IPS DF 4.7 (cell line): ENCODE data around the gene MRPL33.
"Not testable (repeated sequence)": the region's sequence is repeated elsewhere in the genome, so short reads cannot be mapped to it uniquely, and the experiment has no call there.

Source experiments
- DNase-seq: peaks from one replicate; pipeline ENCODE4 v3.0.0-alpha.2; 2013; ENCODE audit warnings: low spot score; ENCODE audit errors: extremely low read depth

The MRPL33 gene

DNA sequence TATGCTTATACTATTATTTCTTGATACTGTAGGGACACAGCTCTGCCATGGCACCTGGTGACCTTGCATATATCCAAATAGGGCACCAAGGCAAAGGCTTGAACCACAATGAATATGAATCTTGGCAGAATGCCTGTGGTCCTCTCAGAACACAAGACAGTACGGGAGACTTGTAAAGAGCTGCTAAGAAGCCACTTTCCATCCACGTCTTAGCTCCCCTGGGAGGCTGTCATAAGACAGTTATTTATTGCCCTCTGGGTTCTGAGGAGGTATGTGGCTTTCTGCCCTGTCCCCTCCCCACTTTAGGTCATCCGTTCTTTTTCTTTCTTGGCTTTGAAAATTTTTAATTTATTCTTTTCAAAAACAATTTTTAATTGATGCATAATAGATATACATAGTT is 29.8 kb upstream of the MRPL33 start:
- DNase-seq = no peak

- no peak for DNase-seq
These were observed 28.9 kb upstream of the MRPL33 start for GRCh38 chr2:27742571-27742970.

DNA sequence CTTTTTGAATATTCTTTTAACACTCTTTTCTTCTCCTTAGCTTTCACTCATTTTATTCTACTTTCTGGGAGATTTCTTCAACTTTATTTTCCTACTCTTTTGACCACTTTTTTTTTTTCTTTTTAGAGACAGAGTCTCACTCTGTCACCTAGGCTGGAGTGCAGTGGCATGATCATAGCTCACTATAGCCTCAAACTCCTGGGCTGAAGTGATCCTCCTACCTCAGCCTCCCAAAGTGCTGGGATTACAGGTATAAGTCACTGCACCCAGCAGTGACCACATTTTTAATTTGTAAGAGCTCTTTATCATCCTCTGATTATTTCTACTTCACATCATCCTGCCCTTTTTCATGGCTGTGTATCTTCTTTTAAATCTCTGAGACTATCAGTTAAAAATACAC is 26.0 kb upstream of the MRPL33 start:
- not testable (repeated sequence) for DNase-seq

- no peak for DNase-seq
These were observed 25.2 kb upstream of the MRPL33 start for GRCh38 chr2:27746325-27746724.

GRCh38 chr2:27747827-27748352 is 23.6 kb upstream of the MRPL33 start:
- DNase-seq = no peak

DNA sequence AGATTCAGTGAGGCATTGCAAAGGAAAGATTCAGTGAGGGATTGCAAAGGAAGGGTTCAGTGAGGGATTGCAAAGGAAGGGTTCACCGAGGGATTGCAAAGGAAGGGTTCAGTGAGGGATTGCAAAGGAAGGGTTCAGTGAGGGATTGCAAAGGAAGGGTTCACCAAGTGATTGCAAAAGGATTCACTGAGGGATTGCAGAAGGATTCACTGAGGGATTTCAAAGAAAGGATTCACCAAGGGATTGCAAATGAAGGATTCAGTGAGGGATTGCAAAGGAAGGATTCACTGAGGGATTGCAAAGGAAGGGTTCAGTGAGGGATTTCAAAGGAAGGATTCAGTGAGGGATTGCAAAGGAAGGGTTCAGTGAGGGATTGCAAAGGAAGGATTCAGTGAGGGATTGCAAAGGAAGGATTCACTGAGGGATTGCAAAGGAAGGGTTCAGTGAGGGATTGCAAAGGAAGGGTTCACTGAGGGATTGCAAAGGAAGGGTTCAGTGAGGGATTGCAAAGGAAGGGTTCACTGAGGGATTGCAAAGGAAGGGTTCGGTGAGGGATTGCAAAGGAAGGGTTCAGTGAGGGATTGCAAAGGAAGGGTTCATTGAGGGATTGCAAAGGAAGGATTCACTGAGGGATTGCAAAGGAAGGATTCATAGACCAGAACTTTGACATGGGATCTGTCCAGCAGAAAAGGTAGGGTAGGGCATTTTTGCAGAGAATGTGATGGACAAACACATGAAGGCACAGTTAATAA is 22.5 kb upstream of the MRPL33 start:
- not testable (repeated sequence) for DNase-seq

DNA sequence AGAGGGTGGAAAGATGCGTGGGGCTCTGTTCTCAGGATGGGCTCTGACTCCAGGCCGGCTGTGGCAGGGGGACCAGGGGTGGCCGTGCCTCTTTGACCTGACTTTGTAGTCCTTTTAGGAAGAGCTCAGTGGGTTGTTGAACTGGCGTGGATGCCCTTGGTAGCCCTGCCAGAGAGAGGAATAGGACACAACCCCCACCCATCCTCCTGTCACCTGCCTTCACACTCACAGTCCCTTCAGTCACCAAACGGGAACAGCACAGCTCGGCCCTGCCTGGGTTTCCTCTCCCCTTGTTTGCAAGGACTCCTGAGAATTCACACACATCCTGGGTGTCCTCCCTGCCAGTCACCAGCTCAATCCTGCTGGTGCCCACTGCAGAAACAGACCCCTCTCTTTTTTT is 20.1 kb upstream of the MRPL33 start:
- DNase-seq = no peak

DNA sequence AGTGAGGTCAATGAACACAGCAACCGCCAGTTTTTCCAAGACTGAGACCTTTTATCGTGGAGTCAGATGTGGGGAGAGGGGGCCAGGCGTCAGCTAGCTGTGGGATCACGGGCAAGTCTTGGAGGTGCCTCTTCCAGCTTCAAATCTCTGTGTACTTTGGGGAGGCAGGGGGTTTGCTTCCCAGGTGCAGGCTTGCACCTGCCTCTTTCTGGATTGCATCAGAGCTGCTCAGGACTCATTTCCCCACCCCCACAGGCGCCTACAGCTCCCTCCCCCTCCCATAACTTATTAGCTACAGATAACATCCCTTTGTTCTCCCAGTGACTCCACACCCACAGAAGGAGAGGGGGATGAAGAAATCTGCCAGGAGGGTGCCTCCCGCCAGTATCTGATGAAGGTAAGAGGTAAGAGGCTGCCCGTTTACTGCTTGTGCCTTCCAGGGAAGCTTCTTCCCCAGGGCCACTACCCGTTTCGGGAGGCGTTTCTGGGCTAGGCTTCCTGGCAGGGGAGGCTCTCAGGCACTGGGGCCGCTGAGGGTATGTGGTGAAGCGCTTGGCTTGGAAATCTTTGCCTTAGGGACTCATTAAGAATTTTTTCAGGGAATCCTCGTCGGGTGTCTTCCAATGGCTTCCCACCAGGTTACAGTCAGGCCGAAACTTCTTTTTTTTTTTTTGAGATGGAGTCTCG is 18.8 kb upstream of the MRPL33 start:
- DNase-seq = no peak

GRCh38 chr2:27754138-27754588 is 17.4 kb upstream of the MRPL33 start:
- no peak for DNase-seq

- DNase-seq = no peak
These were observed 16.7 kb upstream of the MRPL33 start for GRCh38 chr2:27754831-27755230.

DNA sequence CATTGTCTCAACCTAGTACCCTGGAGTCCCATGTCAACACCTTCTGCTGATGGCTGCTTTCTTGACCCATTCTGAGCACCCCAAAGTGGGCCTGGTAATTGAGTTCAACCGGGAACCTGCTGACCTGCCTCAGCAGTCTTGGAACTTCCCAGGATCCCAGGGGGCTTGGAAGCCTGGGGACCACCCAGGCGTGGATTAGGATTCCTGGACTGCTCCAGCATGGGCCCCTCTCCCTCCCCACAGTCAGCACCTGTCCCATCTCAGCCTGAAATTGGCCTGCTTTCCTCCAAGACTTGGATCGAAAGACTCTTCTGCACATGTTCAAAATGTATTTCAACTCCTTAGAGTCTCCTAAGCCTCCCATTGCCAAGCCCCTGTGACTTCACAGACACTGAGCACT is 15.4 kb upstream of the MRPL33 start:
- DNase-seq = no peak

GRCh38 chr2:27756544-27757498 is 14.7 kb upstream of the MRPL33 start:
- no peak for DNase-seq

GRCh38 chr2:27762951-27763906 is 8.3 kb upstream of the MRPL33 start:
- no peak for DNase-seq

- no peak for DNase-seq
These were observed 7.6 kb upstream of the MRPL33 start for GRCh38 chr2:27763907-27764267.

DNA sequence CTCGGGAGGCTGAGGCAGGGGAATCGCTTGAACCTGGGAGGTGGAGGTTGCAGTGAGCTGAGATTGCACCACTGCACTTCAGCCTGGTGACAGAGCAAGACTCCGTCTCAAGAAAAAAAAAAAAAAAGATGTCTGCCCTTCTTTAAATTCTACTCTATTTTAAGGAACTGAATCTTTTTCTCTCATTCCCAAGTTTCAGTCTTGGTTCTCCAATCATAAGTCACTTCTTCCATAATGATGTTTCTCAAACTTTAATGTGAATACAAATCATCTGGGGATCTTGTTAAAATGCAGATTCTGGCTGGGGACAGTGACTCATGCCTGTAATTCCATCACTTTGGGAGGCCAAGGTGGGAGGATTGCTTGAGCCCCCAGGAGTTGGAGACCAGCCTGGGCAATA is 7.0 kb upstream of the MRPL33 start:
- not testable (repeated sequence) for DNase-seq

DNA sequence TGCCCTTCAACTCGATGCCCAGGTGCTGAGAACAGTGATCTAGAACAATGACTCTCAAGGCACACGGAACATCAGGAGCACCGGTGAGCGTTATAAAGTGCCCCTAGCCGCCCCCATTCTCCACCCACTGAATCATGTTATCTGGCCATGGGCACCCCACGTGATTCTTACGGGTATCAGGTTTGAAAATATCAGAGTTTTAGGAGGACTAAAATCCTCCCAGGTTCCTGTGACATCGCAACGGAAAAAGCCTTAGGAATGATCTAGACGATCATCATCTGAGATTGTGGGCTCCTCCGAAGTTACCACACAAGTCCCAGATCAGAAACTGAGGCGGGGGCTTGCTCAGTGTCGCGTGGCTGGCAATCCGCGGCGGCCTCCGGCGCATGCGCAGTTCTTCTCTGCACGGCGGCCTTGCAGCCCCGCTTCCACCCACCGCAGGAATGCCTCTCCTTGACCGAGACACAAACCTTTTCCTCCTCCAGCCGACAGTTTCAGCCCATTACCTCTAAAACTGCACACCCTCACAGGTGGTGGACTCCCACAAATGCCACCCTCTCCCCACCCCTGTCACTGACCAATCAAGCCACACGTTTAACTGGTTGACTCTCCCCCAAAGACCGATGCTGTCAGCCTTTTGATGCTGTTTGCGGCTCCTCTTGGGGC is 5.8 kb upstream of the MRPL33 start:
- DNase-seq = no peak

- DNase-seq = no peak
These were observed 5.2 kb upstream of the MRPL33 start for GRCh38 chr2:27766287-27766661.

GRCh38 chr2:27771202-27771547 is 344 bp upstream of the MRPL33 start:
- no peak for DNase-seq

GRCh38 chr2:27772804-27773203 is 1.3 kb downstream of the MRPL33 start:
- DNase-seq = no peak

DNA sequence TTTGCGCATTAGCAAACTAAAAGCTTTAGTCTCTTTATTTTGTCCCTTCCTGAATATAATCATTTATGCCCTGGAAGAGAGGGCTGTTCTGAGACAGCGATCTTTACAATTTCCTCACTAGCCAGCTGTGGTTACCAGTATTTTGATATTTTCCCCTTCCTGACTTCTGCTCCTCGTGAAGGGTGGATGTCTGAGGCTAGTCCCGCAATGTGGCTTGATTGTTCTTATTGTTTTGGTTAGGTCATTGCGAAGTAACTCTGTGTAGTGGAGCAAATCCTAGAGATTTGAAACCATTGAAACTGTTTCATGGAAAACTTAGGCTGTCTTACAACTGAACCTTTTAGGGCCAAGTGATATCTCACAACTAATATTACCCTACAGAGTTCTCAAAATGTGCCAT is 2.4 kb downstream of the MRPL33 start:
- DNase-seq = no peak
